NCI-H226 (cell line): ENCODE data around the gene EED.

Experiments
- DNase-seq: peaks from one replicate; pipeline ENCODE4 v3.0.0-alpha.2; 2015

EED gene, protein sequence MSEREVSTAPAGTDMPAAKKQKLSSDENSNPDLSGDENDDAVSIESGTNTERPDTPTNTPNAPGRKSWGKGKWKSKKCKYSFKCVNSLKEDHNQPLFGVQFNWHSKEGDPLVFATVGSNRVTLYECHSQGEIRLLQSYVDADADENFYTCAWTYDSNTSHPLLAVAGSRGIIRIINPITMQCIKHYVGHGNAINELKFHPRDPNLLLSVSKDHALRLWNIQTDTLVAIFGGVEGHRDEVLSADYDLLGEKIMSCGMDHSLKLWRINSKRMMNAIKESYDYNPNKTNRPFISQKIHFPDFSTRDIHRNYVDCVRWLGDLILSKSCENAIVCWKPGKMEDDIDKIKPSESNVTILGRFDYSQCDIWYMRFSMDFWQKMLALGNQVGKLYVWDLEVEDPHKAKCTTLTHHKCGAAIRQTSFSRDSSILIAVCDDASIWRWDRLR

DNA sequence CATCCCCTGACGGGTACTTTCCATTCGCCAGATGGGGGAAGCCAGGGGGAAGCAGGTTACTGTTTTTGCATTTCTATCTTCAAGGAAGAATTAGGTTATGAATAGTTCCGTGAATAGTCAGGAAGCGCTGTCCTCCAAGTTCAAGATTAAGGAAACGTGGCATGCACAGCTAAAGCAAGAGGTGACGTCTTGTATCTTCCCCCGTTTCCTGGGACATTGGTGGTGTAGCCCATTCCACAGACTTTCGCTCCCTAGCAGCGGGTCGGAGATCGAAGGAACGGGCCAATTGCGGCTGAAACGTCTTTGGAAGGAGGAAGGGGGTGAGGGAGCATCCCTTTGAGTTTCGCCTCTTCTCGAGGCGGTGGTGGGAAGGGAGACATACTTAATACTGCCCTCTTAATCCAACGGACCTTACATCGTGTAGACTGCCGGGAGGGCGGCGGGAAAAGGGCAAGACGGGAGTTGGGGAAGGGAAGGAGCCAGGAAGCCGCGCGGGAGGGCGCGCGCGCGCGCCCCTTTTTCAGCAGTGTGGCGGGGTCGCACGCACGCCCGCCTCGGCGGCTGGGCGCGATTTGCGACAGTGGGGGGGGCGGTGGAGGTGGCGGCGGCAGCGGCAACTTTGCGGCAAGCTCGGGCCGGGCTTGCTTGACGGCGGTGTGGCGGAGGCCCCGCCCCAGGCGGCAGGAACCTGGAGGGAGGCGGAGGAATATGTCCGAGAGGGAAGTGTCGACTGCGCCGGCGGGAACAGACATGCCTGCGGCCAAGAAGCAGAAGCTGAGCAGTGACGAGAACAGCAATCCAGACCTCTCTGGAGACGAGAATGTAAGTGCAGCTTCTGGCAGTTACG lies at the start of gene EED:
Gene EED (plus strand): TSS at position 232 of the 847 bp plus-strand sequence. CDS start 477 bp downstream, at position 709.
- DNase-seq, result peak; percentile 97

GRCh38 chr11:86194998-86195397 lies 49.6 kb upstream of the EED start:
- no peak for DNase-seq

DNA sequence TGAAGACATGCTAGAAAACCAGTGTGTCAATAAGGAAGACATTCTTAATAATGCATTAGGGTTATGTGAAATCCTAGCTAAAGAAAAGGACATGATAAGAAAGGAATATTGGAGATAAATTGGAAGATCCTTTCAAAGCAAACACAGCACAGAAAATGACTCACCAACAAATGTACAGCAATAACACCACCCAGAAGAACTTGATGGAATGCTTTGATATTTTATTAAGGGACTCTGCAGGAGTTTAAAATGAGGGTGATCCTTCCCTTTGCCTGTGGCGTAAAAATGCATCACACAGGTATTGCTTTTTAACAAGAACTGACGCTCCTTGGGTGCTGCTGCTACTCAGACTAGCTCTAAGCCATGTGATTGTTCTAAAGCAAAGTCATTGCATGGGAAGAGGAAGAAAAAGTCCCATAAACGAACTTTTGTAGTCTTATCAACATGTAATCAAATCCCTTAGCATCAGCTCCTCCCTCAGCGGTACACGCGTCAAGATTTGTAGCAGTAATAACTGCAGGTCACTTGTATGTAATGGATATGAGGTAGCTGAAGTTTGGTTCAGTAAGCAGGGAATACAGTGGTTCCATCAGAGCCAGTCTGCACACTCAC lies 48.4 kb upstream of the EED start:
- no peak for DNase-seq

DNA sequence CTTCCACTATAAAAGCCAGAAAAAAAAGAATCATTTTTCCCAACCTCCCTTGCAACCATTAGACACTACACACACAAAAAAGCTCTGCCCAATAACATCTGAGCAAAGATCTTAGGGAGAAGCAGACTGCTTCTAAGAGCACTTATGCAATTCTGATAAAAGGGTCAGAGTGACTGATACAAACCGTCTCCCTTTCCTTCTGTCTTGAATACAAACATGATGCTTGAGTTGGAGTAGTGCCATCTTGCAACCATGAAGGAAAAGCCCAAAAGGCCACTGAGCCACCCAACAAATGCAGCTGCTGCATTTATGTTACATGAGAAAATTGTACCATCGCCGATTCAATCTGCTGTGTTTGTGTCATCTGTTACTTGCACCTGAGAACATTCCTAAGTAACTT lies 47.6 kb upstream of the EED start:
- peak; percentile 31 for DNase-seq

GRCh38 chr11:86197448-86197847 lies 47.1 kb upstream of the EED start:
- peak; percentile 22 for DNase-seq

- no peak for DNase-seq
Observed at GRCh38 chr11:86198139-86198538, 46.4 kb upstream of the EED start.

- DNase-seq, result no peak
Observed at GRCh38 chr11:86199354-86199753, 45.2 kb upstream of the EED start.

DNA sequence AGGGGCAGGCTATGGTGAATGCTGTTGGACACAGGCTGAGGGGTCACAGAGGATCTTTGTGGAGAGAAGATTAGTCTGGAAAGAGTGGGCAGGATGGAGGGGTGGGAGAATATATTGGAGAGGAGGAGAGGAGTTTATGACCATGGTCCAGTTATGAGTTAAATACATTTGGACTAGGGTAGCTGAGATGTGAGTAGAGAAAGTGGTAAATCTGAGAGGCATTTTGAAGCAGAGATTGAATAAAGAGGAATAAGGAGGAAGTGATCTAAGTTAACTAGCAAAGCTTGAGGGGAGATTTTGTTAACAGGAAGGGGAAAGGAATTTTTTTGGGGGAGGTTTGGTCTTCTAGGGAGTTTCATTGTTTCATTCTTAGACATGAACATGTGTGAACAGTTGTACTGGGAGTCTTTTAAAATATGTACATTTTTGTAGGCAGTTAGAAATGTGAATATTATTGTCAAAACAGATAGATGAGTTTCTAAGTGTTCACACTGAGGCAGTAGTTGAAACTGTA lies 43.1 kb upstream of the EED start:
- DNase-seq, result no peak

GRCh38 chr11:86202013-86202336 lies 42.6 kb upstream of the EED start:
- DNase-seq, result no peak

DNA sequence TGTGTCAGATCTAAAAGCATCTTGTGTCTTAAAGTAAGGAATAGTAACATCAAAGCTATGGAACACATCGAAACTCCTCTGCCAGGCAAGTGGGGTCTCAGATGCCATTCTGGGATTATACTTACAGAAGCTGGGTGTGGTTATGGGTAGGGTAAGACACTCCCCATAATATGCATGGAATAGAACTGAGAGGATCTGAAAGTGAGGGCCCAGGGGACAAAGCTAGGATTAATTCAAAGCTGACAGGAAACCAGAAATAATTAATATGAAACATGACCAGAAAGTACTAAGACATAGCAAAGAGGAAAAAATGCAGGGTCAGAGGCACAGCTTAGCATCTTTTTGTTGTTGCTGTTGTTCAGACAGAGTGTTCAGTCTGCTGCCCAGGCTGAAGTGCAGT lies 40.2 kb upstream of the EED start:
- no peak for DNase-seq

GRCh38 chr11:86205421-86206336 lies 38.9 kb upstream of the EED start:
- no peak for DNase-seq

DNA sequence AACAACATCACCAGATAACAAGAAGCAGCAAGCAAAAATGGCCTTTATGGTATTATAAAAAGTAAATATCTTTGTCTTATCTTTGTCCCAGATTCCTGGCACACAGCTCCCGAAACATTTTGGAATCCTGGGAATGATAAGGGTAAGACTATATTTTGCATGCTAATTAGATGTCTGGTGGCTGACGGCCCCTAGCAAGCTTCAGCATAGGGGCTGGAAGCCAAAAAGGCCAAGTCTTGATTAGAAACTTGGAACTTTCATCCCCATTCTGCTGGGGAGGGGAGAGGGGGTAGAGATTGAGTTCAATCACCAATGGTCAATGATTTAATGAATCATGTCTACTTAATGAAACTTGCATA lies 38.2 kb upstream of the EED start:
- DNase-seq, result no peak

- no peak for DNase-seq
Observed at GRCh38 chr11:86207413-86207812, 37.1 kb upstream of the EED start.

- no peak for DNase-seq
Observed at GRCh38 chr11:86208572-86208971, 36.0 kb upstream of the EED start.

- DNase-seq, result no peak
Observed at GRCh38 chr11:86209806-86210657, 34.5 kb upstream of the EED start.

- no peak for DNase-seq
Observed at GRCh38 chr11:86210898-86211297, 33.7 kb upstream of the EED start.

DNA sequence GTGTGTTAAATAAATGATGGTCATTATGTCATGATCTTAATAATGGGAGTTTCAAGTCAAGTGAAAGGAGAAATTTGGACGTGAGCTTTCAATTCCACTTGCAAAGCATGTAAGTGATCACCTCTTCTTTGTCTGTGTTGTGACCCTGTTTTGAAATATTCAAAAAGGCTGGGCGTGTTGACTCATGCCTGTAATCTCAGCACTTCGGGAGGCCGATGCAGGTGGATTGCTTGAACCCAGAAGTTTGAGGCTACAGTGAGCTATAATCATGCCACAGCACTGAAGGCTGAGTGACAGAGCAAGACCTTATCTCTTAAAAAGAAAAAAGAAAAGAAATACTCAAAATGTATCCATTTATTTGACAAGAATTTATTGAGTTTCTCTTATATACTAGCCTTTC lies 32.9 kb upstream of the EED start:
- no peak for DNase-seq

DNA sequence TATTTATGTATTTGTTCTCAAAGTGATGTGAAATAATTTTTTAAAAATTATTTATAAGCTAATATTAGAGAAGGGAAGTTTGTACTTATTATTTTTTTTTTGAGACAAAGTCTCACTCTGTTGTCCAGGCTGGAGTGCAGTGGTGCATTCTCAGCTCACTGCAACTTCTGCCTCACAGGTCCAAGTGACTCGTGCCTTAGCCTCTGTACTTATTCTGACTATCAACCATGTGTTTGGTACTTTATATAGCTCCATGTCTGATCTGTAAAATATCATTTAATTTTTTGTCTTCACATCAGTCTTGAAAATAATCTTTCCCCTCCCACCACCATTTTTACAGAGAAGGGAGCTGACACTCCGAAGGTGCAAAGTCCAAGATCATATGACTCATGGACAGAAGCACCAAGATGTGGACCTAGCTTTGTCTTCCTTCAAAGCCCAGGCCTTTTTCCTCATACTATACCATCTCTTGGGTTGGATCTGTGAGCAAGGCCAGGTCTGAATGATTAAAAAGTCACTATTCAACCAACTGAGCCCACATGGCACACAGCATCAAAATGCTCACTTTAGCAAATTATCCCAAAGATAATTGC lies 32.4 kb upstream of the EED start:
- no peak for DNase-seq

GRCh38 chr11:86214710-86215109 lies 29.8 kb upstream of the EED start:
- DNase-seq, result no peak

- peak; percentile 50 for DNase-seq
Observed at GRCh38 chr11:86218125-86219084, 26.1 kb upstream of the EED start.
